Activated CD4-positive, alpha-beta T cell treated with anti-CD3 and anti-CD28 coated beads, Interleukin-2, amount 50 U/mL, for 4 hours (primary cell): ENCODE data around the gene OSBPL6.
"Not testable (repeated sequence)": the region's sequence is repeated elsewhere in the genome, so short reads cannot be mapped to it uniquely, and the experiment has no call there.

Experiments used
- DNase-seq, 2 experiments: peaks; one replicate each; pipeline ENCODE4 v3.0.0-alpha.2; 2020

Gene OSBPL6

DNA sequence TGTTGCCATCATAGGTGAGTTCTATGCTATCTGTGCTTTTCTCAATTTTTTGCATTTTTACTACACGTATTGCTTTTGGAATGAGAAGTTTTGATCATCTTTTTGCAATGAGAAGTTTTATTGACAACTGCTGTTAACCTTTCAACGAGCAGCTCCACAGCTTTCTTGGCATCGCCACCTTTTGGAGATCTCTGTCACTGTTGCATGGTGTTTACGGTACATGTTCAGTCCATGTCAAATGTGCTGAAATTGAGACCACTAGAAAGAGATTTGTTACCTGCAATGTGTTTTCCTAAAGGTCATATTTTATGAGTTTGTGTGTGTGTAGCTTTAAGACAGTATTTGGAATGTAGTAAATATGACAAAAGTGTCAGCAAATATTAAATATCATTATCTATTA, 120.8 kb downstream of the OSBPL6 start:
- no peak for DNase-seq

DNA sequence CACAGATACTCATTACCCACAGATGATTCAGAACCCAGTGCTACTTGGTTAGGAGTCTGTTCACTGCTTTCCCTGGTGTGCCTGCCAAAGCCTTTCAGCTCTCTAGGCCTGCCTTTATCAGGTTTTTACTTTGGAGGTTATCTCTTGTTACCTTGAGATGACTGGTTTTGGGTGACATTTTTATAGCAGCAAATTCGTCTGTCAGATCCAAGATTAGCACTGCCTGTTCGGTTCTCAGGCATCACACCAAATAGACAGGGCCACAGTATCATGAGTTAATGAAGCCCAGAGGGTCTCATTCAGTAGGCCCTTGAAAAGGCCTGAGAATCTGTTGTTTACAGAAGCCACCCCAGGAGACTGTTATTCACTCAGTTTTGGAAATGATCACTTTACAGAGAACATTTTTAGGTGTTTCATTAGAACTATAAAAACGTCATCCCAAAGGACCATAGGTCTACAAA, 121.2 kb downstream of the OSBPL6 start:
- no peak for DNase-seq

DNA sequence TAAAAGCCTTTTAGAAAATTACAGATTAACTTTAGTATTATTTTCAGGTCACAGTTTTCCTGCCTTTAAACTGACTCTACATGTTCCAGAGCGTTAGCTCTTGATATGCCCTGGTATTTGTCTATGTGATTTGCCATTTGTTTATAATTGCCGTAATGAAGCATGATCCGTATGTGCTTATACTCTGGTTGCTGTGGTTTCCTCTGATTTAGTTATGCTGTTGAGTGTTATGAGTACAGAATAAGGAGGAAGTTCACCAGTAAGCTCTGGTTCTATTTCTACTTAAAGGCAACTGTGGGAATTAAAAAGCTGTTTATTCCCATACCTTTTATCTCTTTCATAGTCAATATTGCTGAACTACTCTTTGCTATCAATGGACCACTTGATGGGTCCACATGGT, 123.5 kb downstream of the OSBPL6 start:
- DNase-seq = no peak

GRCh38 chr2:178320011-178320585, 125.8 kb downstream of the OSBPL6 start:
- DNase-seq = no peak

- DNase-seq = no peak
Observed at GRCh38 chr2:178322068-178322467, 127.8 kb downstream of the OSBPL6 start.

- DNase-seq = not testable (repeated sequence)
Observed at GRCh38 chr2:178323331-178323730, 129.0 kb downstream of the OSBPL6 start.

GRCh38 chr2:178324077-178324476, 129.8 kb downstream of the OSBPL6 start:
- no peak for DNase-seq

DNA sequence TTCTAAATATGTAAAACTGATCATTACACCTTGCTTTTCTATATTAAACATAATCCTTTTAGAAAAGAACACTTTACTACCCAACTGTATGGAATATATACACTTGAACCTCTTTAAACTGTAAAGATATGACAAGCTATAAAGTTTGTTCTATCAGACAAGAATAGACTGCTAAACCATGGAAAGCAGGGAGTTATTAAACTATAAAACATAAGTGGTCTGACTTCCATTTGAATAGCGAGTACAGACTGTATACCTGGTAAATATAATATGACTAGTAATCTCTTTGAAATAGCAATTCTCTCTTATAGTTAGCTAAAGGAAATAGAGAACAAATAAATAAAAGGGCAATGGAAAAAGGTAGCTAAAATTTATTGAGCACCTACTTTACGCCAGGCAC, 131.0 kb downstream of the OSBPL6 start:
- no peak for DNase-seq

GRCh38 chr2:178327516-178327915, 133.2 kb downstream of the OSBPL6 start:
- no peak for DNase-seq

DNA sequence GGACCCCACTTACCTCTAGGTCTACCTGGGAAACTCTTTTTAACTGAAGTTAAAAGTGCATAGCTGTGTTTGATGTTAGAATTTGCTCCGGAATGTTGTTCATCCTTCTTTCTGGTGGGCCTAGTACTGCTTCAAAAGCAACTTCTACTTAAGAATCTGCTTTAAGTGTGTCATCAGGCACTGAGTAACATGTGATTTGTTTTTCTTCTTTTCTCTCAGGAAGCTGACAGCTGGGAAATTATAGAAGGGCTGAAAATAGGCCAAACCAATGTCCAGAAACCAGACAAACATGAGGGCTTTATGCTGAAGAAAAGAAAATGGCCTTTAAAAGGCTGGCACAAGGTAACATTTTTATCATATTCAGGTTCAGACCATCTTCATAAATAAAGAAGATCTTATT, 133.7 kb downstream of the OSBPL6 start:
- no peak for DNase-seq

DNA sequence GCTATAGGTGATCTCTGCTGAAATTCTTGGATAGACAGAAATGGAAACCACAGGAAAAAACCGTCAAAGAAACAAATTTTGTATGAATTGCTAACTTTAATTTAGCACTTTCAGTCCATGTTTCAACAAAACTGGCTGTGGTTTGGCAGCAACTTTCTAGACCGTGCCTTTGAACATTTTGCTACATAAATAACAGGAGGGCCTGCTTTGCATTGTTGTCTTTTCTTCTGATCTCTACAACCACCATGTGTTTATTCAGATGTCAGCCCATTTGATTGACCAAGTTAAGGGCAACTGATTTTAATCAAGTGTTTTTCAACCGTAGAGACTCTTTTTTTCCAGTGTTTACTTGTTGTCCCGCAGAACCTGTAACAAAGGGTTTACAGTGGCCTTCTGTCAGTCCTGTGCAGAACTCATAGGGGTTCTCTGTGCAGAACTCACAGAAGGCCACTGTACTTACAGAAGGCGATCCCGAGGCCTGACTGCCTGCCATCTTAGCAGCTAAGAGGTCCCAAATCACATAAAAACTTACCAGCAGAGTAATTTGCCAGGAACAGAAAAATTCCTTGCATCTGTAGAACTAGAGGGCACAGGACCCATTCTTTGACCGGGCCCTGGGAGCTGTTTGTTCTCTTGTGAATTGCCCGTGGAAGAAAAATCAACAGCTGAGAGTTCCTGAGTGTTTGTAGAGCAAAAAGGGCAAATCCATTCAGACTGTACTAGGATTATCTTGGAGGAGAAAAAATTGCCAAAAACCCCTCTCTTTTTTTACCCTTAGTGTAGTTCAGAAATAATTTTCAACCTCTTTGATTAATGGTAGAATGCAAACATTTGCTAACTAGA, 136.1 kb downstream of the OSBPL6 start:
- DNase-seq = no peak

DNA sequence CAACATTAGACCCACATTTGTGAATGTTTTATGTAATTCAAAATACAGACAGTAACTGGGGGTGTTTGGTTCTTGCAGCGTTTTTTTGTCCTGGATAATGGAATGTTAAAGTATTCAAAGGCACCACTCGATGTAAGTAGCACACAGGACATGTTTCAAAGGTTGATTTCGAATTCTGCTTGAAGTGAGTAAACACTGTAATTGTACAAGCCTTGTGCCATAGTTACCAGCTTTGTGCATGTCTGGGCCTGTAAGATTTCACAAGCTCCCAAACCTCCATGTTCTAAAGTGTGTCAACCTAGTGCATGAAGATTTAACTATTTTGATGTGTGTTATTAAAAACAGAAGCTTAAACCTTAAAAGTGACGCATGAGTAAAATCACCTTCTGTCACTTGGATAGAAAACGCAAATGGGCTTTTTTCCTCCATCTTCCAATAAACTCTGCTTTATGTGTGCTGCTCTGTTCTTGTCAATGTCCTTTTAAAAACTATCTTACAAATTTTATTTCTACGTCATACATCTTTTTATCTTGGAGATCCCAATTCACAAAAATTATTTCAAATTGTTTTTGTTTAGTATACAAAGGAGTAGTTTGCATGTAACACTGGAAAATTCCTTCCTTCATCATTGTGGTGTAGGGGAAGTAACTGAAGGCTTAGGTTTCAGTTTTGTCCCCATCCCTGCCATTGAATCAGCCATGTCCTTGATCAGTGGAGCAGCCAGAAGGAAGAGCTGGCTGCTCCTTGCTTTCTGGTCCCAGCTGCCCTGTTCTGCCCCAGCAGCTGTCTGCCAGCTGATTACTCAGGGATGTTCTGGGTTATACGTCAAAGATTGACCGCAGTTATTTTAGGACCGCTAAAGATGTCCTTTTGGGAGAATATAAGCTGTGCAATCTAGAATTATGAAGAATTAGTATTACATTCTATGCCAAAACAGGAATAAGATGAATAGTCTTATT, 137.4 kb downstream of the OSBPL6 start:
- no peak for DNase-seq

- no peak for DNase-seq
Observed at GRCh38 chr2:178333851-178334250, 139.5 kb downstream of the OSBPL6 start.

- no peak for DNase-seq
Observed at GRCh38 chr2:178335230-178335629, 140.9 kb downstream of the OSBPL6 start.

GRCh38 chr2:178344121-178344520, 149.8 kb downstream of the OSBPL6 start:
- no peak for DNase-seq

DNA sequence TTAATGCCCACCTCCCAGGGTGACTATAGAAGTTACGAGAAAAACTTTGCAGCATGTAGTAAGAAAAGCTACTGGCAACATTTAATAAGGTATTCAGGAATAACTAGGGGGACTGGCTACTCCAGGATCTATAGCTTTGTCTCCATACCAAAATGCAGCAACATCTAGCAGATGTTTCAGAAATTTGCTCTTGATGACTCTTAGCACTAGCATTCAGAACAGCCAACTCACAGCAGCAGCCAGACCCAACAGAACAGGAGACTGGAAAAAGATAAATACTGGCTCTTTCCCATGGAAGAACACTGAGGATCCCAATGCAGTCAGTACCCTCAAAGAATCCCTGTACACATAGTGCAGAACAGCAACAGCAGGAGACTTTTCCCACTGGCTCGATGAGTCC, 151.6 kb downstream of the OSBPL6 start:
- no peak for DNase-seq

DNA sequence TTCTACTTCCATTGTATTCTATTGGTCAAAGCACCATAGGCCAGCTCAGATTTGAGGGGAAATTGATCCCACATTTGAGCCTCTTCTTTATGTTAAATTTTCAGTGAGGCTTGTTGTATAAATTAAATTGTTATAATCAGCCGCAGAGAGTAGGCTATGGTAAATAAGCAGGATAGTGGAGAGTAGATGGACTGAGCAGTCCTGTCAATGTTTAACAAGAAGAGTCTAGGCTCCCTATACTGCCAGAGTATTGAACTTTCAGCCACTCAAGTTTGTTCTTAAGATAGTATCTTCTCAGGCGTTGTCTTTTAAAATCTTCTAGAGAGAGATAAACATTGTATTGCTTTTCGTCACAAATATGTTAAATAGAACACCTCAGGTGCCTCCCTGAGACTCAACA, 155.7 kb downstream of the OSBPL6 start:
- DNase-seq = no peak

DNA sequence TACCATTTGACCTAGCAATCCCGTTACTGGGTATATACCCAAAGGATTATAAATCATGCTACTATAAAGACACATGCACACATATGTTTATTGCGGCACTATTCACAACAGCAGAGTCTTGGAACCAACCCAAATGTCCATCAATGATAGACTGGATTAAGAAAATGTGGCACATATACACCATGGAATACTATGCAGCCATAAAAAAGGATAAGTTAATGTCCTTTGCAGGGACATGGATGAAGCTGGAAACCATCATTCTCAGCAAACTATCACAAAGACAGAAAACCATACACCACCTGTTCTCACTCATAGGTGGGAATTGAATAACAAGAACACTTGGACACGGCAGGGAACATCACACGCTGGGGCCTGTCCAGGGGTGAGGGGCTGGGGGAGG, 163.4 kb downstream of the OSBPL6 start:
- not testable (repeated sequence) for DNase-seq

DNA sequence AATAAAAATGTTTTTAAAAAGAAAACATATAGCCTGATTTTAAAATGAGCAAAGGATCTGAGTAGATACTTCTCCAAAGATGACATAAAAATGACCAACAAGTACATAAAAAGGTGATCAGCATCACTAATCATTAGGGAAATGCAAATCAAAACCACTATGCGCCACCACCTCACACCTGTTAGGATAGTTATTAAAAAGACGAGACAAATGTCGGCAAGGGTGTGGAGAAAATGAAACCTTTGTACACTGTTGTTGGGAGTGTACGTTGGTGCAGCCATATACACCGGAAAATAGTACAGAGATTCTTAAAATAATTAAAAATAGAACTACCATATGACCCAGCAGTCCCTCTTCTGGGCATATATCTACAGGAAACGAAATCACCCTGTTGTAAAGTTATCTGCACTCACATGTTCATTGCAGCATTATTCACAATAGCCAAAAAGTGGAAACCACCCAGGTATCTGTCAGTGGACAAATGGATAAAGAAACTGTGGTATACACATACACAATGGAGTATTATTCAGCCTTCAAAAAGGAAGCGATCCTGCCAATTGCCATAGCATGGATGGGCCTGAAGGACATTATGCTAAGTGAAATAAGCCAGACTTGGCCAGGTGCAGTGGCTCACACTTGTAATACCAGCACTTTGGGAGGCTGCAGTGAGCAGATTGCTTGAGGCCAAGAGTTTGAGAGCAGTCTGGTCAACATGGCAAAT, 165.0 kb downstream of the OSBPL6 start:
- no peak for DNase-seq

- no peak for DNase-seq
Observed at GRCh38 chr2:178361588-178361987, 167.3 kb downstream of the OSBPL6 start.

GRCh38 chr2:178363252-178363651, 168.9 kb downstream of the OSBPL6 start:
- DNase-seq = no peak

- no peak for DNase-seq
Observed at GRCh38 chr2:178365116-178365515, 170.8 kb downstream of the OSBPL6 start.

- no peak for DNase-seq
Observed at GRCh38 chr2:178366412-178366811, 172.1 kb downstream of the OSBPL6 start.
